Measurements from ENCODE around the gene FAM180B. TPM values are rescaled to one million over a fixed set of nuclear protein-coding genes. Genes with fewer than 3 reads are reported as not detected.

The FAM180B gene
- total and polyA plus RNA-seq, 2 experiments from 2014 or later: not detected

GRCh38 chr11:47587039-47587716, 700 bp downstream of the FAM180B start (continued):
- TF ChIP-seq CTCF (conservative IDR thresholded peaks at IDR 0.05; ENCODE audit: low read depth in 2 of 2) (no peak), ETS1 (IDR thresholded peaks at IDR 0.05) (no peak), EZH2 (IDR thresholded peaks at IDR 0.05; ENCODE audit: low read depth, unreplicated experiment) (no peak), ZNF331 (CRISPR knock-in tag; IDR thresholded peaks at IDR 0.05; ENCODE audit: low read depth) (no peak)

- Histone ChIP-seq H3F3A (replicated peaks; ENCODE audit: low read depth) (no peaks in the 10 kb centered on the region), H3K4me1 (ENCODE audit: insufficient read depth) (peaks cover 11% of the 10 kb centered on the region), H3K4me3 (no peak overlapping the region), H3K4me2 (no peak overlapping the region), H3K9me2 (ENCODE audit: insufficient read depth) (0 out of 2 replicates have a peak, but pooled peaks cover 6% of the 10 kb centered on the region), H3K36me3 (ENCODE audit: insufficient read depth) (no peaks in the 10 kb centered on the region), H4K20me1 (replicated peaks; ENCODE audit: insufficient read depth) (no peaks in the 10 kb centered on the region; the same call in 1 of the 2 replicates), H3K27me3 (ENCODE audit: insufficient read depth) (peaks cover 36% of the 10 kb centered on the region), H3K27ac (ENCODE audit: low read depth) (no peak overlapping the region), H3K79me2 (replicated peaks; ENCODE audit: insufficient read depth) (no peaks in the 10 kb centered on the region), H2AFZ (no peak overlapping the region)
- peaks cover 34% of the 10 kb centered on the region for H3K27me3 Mint-ChIP-seq (ENCODE audit: insufficient read depth, low read depth, poor library complexity)
- peaks cover 26% of the 10 kb centered on the region for H3K36me3 Mint-ChIP-seq (ENCODE audit: low read depth)
- no peak overlapping the region for H3K4me3 Mint-ChIP-seq
- H3K27ac Mint-ChIP-seq: no peak overlapping the region
- H3K9me3 Mint-ChIP-seq: no peaks in the 10 kb centered on the region
- DNase-seq (ENCODE audit: low spot score): no peak
- no peak for ATAC-seq
- peaks cover 11% of the 10 kb centered on the region; the same call in 2 of the 3 replicates for H3K4me1 Mint-ChIP-seq
- TF ChIP-seq ZNF114 (CRISPR knock-in tag; IDR thresholded peaks at IDR 0.05): no peak
- no peak for TF ChIP-seq NANOG (IDR thresholded peaks at IDR 0.05; ENCODE audit: borderline replicate concordance)
- no peak for TF ChIP-seq STAT1 (IDR thresholded peaks at IDR 0.05; ENCODE audit: unreplicated experiment)
- no peak for TF ChIP-seq ETS1 (IDR thresholded peaks at IDR 0.05)
- no peak for TF ChIP-seq ZNF331 (CRISPR knock-in tag; IDR thresholded peaks at IDR 0.05; ENCODE audit: low read depth)
- TF ChIP-seq JUNB (IDR thresholded peaks at IDR 0.05; ENCODE audit: unreplicated experiment): no peak
- no peak for TF ChIP-seq ZNF462 (CRISPR knock-in tag; IDR thresholded peaks at IDR 0.05)
- TF ChIP-seq POLR2AphosphoS5 (IDR thresholded peaks at IDR 0.05; ENCODE audit: low read depth): no peak
- TF ChIP-seq EZH2phosphoT487 (IDR thresholded peaks at IDR 0.05; ENCODE audit: unreplicated experiment): no peak
- no peak for TF ChIP-seq EZH2 (IDR thresholded peaks at IDR 0.05; ENCODE audit: low read depth, unreplicated experiment)
- no peak for TF ChIP-seq CREB1 (CRISPR knock-in tag; IDR thresholded peaks at IDR 0.05; ENCODE audit: low read depth)
Measured at GRCh38 chr11:47587723-47588326, 1.3 kb downstream of the FAM180B start.
